Activated naive CD4-positive, alpha-beta T cell treated with anti-CD3 and anti-CD28 coated beads, Interleukin-2, amount 50 U/mL, for 24 hours (primary cell): ENCODE measurements around the gene PDE9A.
"Not testable (repeated sequence)": the region's sequence is repeated elsewhere in the genome, so short reads cannot be mapped to it uniquely, and the experiment has no call there.

Experiments
- H3K27ac Mint-ChIP-seq: one replicate; pipeline ENCODE4 v1.8.0; 2021; ENCODE audit warnings: mild to moderate bottlenecking, mixed read lengths
- H3K27me3 Mint-ChIP-seq: one replicate; pipeline ENCODE4 v1.8.0; 2021; ENCODE audit warnings: mixed read lengths
- H3K36me3 Mint-ChIP-seq: one replicate; pipeline ENCODE4 v1.8.0; 2021; ENCODE audit warnings: mixed read lengths
- H3K4me1 Mint-ChIP-seq: one replicate; pipeline ENCODE4 v1.8.0; 2021; ENCODE audit warnings: mixed read lengths
- H3K4me3 Mint-ChIP-seq: one replicate; pipeline ENCODE4 v1.8.0; 2021; ENCODE audit warnings: mild to moderate bottlenecking, mixed read lengths
- H3K9me3 Mint-ChIP-seq: one replicate; pipeline ENCODE4 v1.8.0; 2021; ENCODE audit warnings: mixed read lengths

PDE9A gene

GRCh38 chr21:42809577-42810475, 156.4 kb downstream of the PDE9A start:
- Mint-ChIP-seq H3K27me3 (no peaks in the 10 kb centered on the region), H3K36me3 (no peaks in the 10 kb centered on the region), H3K27ac (no peak overlapping the region), H3K9me3 (no peaks in the 10 kb centered on the region), H3K4me3 (no peak overlapping the region), H3K4me1 (no peaks in the 10 kb centered on the region)

- no peaks in the 10 kb centered on the region for H3K4me1 Mint-ChIP-seq
- no peak overlapping the region for H3K27ac Mint-ChIP-seq
- H3K4me3 Mint-ChIP-seq, result no peak overlapping the region
- no peaks in the 10 kb centered on the region for H3K27me3 Mint-ChIP-seq
- no peaks in the 10 kb centered on the region for H3K9me3 Mint-ChIP-seq
- no peaks in the 10 kb centered on the region for H3K36me3 Mint-ChIP-seq
These were observed 158.5 kb downstream of the PDE9A start for GRCh38 chr21:42811960-42812359.

- not testable (repeated sequence) for H3K9me3 Mint-ChIP-seq, H3K4me1 Mint-ChIP-seq, H3K4me3 Mint-ChIP-seq, H3K36me3 Mint-ChIP-seq, H3K27ac Mint-ChIP-seq, H3K27me3 Mint-ChIP-seq
These were observed 159.3 kb downstream of the PDE9A start for GRCh38 chr21:42812528-42813241.

- Mint-ChIP-seq H3K27ac (no peak overlapping the region), H3K4me3 (no peak overlapping the region), H3K4me1 (peaks cover 5% of the 10 kb centered on the region), H3K27me3 (peaks cover 3% of the 10 kb centered on the region), H3K9me3 (no peaks in the 10 kb centered on the region), H3K36me3 (no peaks in the 10 kb centered on the region)
These were observed 161.8 kb downstream of the PDE9A start for GRCh38 chr21:42815217-42815616.

- H3K9me3 Mint-ChIP-seq, result no peaks in the 10 kb centered on the region
- H3K27me3 Mint-ChIP-seq, result peaks cover 3% of the 10 kb centered on the region
- H3K36me3 Mint-ChIP-seq, result no peaks in the 10 kb centered on the region
- peaks cover 5% of the 10 kb centered on the region for H3K4me1 Mint-ChIP-seq
- no peak overlapping the region for H3K27ac Mint-ChIP-seq
- H3K4me3 Mint-ChIP-seq, result no peak overlapping the region
These were observed 164.9 kb downstream of the PDE9A start for GRCh38 chr21:42818328-42818749.

DNA sequence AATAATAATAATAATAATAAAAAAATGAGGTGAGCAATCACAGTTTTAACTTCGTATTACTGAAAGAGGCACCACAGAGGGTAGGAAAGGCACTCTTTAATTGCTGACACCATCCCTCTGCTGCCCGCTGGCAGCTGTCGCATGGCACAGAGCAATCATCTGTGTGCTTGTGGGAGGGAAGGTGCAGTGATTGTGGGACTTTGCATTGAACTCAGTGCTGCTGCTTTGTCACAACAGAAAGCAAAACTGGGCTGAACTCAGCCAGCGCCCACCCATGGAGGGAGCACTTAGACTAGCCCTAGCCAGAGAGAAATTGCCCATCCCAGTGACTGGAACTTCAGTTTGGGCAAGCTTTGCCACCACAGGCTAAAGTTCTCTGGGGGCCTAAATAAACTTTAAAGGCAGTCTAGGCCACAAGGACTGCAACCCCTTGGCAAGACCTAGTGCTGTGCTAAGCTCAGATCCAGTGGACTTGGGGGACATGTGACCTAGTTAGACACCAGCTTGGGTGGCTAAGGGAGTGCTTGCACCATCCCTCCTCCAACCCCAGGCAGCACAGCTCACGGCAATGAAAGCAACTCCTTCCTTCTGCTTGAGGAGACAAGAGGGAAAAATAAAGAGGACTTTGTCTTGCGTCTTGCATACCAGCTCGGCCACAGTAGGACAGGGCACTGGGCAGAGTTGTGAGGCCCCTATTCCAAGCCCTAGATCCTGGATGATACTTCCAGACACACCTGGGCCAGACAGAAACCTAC, 166.6 kb downstream of the PDE9A start:
- Mint-ChIP-seq H3K36me3 (no peaks in the 10 kb centered on the region), H3K4me1 (peaks cover 5% of the 10 kb centered on the region), H3K4me3 (no peak overlapping the region), H3K9me3 (no peaks in the 10 kb centered on the region), H3K27ac (no peak overlapping the region), H3K27me3 (peaks cover 4% of the 10 kb centered on the region)

GRCh38 chr21:42820616-42821465, 167.4 kb downstream of the PDE9A start:
- Mint-ChIP-seq H3K9me3 (no peaks in the 10 kb centered on the region), H3K4me1 (peaks cover 5% of the 10 kb centered on the region), H3K36me3 (no peaks in the 10 kb centered on the region)

More at GRCh38 chr21:42820616-42821465, 167.4 kb downstream of the PDE9A start:
- Mint-ChIP-seq H3K27me3 (peaks cover 6% of the 10 kb centered on the region), H3K4me3 (no peak overlapping the region), H3K27ac (no peak overlapping the region)
